GM11168 (cell line): ENCODE data around the gene MLH1.
"Not testable (repeated sequence)": the region's sequence is repeated elsewhere in the genome, so short reads cannot be mapped to it uniquely, and the experiment has no call there.

Experiments used
- in situ Hi-C: fragments of 300-500 bp; cut with MboI; formaldehyde crosslinking; loops from one replicate; pipeline ENCODE4 v1.12.0; 2022; ENCODE audit warnings: low sequenced_read_pairs; ENCODE audit not compliant: unreplicated experiment

Gene MLH1

DNA sequence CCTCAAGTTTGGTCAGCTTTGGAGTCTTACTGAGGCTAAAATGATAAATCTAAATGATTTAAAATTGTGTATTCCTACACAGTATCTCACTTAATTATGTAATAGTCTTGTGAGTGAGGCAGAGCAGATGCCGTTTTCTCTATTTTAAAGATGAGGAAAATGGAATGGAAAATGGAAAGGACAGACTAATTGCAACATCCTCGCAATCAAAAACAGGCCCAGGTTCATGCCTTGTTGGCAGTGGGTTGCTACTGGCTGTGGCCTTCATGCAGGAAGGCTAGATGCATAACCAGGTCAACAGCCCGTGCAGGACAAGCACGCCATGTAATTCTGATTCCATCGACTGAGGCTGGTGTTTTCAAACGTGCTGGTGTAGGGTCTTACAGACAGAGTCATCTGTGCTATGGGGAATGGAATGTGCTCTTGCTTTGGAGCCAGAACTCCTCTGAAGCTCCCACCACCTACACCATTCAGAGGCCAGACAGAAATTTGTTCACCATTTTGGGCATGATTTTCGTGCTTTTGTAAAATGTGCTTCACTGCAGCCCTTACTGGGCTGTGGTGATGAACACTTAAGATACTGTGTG is 37.9 kb downstream of the MLH1 start:
- in situ Hi-C loops, result no loop called here

GRCh38 chr3:37032961-37033360 is 39.6 kb downstream of the MLH1 start:
- in situ Hi-C loops, result no loop called here

DNA sequence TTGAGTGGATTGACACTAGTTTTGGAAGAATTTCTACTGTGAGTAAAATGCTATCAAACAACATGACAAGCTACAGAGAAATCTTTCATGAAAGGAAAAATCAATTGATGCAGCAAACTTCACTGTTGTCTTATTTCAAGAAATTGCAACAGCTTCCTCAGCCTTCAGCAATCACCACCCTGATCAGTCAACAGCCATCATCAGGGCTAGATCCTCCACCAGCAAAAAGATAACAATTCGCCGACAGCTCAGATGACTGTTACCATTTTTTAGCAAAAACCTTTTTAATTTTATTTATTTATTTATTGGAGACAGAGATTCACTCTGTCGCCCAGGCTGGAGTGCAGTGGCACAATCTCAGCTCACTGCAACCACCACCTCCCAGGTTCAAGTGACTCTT is 44.0 kb downstream of the MLH1 start:
- in situ Hi-C loops, result no loop called here

DNA sequence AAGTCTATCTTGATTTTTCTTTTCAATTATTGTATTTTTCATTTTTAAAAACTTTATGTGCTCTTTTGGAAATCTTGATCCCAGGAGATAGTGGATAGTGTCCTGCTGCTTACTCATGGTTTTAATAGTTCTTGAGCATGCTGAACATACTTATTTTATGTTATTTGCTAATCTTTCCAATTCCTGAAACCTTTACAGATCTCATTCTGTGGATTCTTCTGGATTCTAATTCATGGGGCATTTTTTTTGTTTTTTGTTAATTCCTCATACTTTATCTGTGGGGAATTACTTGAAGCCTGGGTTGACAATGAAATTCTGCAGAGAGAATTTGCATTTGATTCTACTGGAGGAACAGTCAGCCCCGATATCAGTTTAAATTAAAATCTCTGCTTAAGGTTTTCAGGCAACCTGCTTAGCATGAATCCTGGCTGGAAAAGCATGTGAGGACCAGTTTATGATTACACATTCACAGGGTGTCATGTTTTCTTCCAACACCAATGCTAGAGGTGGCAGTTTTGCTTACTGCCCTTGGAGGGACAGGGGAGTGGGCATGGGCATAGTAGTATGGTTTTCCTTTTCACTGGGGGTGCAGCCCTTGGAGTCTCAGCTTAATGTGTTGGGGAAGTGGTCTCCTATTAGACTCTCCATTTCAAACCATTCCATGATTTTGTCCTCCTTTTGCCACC is 46.0 kb downstream of the MLH1 start:
- in situ Hi-C loops, result no loop called here

- in situ Hi-C loops, result no loop called here
Measured at GRCh38 chr3:37040231-37040630, 46.9 kb downstream of the MLH1 start.

GRCh38 chr3:37041546-37042195 is 48.4 kb downstream of the MLH1 start:
- in situ Hi-C loops, result no loop called here

DNA sequence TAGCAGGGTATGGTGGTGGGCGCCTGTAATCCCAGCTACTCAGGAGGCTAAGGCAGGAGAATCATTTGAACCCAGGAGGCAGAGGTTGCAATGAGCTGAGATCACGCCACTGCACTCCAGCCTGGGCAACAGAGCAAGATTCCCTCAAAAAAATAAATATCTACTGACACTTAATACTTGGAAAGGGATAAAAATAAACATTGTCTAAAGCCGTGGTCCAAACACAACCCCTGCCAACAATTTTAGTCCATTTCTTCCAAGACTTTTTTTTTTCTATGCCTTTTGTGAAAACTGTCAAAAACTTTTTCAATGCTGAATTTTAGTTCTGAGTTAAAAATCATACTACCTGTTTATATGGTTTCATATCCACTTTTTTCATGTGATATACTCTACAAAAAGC is 49.4 kb downstream of the MLH1 start:
- in situ Hi-C loops, result not testable (repeated sequence)

GRCh38 chr3:37050282-37050681 is 57.0 kb downstream of the MLH1 start:
- in situ Hi-C loops, result no loop called here

- in situ Hi-C loops, result no loop called here
Measured at GRCh38 chr3:37052860-37053259, 59.5 kb downstream of the MLH1 start.

DNA sequence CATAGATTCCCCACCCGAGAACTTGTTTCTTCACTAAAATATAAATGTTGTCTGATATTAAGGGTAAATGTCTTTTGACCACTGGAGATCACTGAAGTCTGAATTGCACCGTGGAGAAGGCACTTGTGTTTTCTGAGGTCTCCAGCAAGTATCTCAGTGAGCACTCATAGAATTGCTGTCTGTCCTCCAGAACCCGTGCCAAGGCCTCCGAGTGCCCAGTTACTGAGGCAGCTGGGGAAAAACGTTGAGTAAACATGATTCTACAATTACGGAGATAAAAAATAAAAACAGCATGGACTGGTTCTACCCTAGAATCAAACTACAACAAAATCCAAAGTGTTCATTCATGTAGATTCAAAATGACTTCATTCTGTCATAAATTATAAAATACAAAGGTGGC is 60.0 kb downstream of the MLH1 start:
- in situ Hi-C loops, result no loop called here

DNA sequence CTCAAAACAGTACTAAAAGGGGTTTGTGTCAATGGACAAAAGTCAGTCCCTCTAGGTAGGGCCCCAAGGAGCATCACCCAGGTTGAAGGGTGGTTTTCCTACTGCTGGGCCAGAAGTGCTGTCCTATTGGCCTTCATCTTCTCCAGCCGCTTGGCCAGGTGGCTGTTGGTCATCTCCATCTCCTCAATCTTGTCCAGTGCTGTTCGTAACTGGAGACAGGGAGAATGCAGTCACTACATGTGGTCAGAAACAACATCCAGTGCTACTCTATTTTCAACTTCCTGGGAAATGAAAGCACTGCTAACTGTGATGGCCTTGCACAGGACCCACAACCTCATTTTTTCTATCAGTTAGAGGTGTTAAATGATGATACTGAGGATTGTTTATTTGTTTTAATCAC is 60.4 kb downstream of the MLH1 start:
- in situ Hi-C loops, result no loop called here

DNA sequence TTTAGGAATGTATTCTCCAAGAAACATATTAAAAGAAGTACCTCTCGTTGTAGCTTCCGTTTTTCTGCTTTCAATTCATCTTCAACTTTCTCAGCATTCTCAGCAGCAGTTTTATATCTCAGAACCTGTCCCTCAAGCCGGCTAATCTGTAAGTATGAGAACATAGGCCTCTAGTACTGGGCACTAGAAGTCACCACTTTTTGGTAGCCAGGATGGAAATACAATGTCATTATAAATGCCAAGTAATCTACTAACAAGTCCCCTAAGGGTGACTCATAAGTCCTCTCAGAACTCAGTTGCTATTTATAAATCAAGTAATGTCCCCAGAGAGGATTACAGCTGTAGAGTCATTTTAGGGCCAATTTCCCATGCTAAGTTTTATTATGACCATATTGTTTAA is 61.1 kb downstream of the MLH1 start:
- in situ Hi-C loops, result no loop called here

- in situ Hi-C loops, result not testable (repeated sequence)
Measured at GRCh38 chr3:37055077-37055476, 61.8 kb downstream of the MLH1 start.

DNA sequence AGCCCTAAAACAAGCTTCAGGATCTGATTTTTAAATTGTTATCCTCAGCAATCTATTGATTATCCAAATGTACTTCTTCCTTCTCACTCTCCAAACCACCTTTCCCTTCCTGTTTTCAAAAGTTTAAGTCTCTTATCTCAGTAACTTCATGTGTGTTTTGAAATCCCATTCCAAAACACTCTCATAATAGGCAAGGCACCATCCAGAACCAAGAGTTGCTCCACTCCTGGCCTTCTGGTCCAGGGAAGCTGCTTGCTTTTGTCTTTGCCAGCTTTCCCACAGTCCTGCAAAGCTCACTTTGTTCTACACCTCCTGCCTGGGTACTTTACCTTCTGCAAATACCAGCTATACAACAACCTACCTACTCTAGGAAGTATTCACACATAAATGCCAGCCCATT is 63.5 kb downstream of the MLH1 start:
- in situ Hi-C loops, result no loop called here

GRCh38 chr3:37058117-37058516 is 64.8 kb downstream of the MLH1 start:
- in situ Hi-C loops, result no loop called here

- in situ Hi-C loops, result no loop called here
Measured at GRCh38 chr3:37064747-37065146, 71.4 kb downstream of the MLH1 start.

DNA sequence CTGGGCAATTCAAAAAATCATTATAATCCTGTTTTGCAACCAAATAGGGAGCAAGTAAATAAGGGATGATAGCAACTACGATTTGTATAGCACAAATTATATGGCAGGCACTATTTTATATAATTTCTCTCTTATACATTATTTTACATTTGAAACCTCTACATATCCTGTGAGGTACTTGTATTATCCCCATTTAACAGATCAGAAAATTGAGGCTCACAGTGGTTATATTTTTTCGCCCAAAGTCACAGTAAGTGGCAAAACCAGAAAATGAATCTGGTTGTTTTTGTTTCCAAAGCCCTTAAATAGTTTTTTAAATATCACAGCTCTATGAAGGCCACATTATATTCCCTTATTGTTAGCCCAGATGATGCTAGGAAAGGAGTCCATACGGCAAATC is 74.3 kb downstream of the MLH1 start:
- in situ Hi-C loops, result no loop called here

DNA sequence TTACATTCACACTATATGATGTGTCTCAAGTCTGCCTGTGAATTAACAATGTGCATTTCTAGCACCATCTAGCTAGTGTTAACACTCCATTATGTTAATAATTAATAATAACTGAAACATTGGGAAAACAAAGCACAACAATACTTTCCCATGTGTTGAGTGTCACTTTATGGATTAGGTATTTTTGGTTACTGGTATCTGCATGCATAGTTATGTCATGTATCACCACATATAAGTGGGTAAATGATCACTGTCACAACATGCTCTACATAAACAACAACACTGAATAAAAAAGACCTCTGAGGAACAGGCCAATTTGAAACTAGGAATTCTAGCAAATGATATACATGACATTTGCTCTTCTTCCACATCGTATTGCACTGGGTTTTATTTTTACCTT is 74.7 kb downstream of the MLH1 start:
- in situ Hi-C loops, result no loop called here

GRCh38 chr3:37071921-37072320 is 78.6 kb downstream of the MLH1 start:
- in situ Hi-C loops, result no loop called here

DNA sequence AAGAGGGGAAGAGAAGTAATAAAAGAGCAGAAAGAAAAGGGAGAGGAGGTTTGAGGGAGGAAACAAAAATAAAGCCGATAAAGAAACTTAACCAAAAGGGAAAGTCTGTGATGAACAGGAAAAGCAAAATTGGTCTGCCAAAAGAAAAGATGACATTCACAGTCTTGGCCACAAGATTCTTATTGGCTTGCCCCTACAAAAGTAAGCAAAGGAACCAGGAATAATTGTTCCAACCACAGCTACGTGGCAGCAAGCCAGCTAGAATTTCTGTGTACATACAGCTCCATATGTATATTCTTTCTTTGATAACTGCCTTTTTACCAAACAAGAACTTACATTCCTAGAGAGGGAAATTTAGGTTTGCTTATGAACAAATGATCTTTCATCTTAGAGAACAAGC is 79.6 kb downstream of the MLH1 start:
- in situ Hi-C loops, result no loop called here

DNA sequence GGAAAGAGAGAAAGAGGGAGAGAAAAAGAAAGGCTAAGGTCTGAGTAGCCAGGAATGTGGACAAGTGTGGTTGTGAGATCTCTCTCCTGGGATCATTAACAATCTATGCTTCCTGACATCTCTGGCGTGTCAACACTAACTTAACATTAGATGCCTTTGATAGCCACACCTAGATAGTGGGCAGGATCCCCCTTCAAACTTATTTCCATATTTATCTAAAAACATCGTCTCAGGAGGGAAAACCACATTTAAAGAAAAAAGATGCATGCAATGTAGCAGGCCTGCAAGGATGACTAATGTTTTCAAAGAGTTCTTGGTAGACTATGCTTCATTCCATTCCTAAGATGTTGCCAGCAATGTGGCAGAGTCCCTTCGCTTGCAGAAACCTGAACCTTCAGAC is 80.9 kb downstream of the MLH1 start:
- in situ Hi-C loops, result no loop called here

- in situ Hi-C loops, result no loop called here
Measured at GRCh38 chr3:37075955-37076354, 82.6 kb downstream of the MLH1 start.
